HG03521 (cell line): ENCODE results near the gene CAPN12.

ENCODE experiments used
- ATAC-seq: cut with Tn5 transposase; IDR thresholded peaks from one replicate; pipeline ENCODE4 v1.9.1; 2021; ENCODE audit warnings: mild to moderate bottlenecking, moderate library complexity; ENCODE audit not compliant: unreplicated experiment

The CAPN12 gene

GRCh38 chr19:38727306-38727867 lies 16.9 kb downstream of the CAPN12 start:
- ATAC-seq, result no peak

- ATAC-seq, result no peak
Observed at GRCh38 chr19:38726761-38727301, 17.4 kb downstream of the CAPN12 start.

- ATAC-seq, result no peak
Observed at GRCh38 chr19:38726284-38726673, 18.0 kb downstream of the CAPN12 start.

GRCh38 chr19:38725469-38726283 lies 18.6 kb downstream of the CAPN12 start:
- ATAC-seq, result no peak

GRCh38 chr19:38723990-38724854 lies 20.1 kb downstream of the CAPN12 start:
- no peak for ATAC-seq

GRCh38 chr19:38723606-38723965 lies 20.7 kb downstream of the CAPN12 start:
- ATAC-seq, result no peak

- ATAC-seq, result no peak
Observed at GRCh38 chr19:38722947-38723605, 21.2 kb downstream of the CAPN12 start.

- ATAC-seq, result no peak
Observed at GRCh38 chr19:38721979-38722773, 22.1 kb downstream of the CAPN12 start.

GRCh38 chr19:38721496-38721895 lies 22.8 kb downstream of the CAPN12 start:
- ATAC-seq, result no peak

- no peak for ATAC-seq
Observed at GRCh38 chr19:38720559-38721236, 23.6 kb downstream of the CAPN12 start.

- ATAC-seq, result no peak
Observed at GRCh38 chr19:38719761-38720558, 24.3 kb downstream of the CAPN12 start.

- no peak for ATAC-seq
Observed at GRCh38 chr19:38718747-38719543, 25.3 kb downstream of the CAPN12 start.

GRCh38 chr19:38717855-38718254 lies 26.4 kb downstream of the CAPN12 start:
- no peak for ATAC-seq

- no peak for ATAC-seq
Observed at GRCh38 chr19:38717051-38717450, 27.2 kb downstream of the CAPN12 start.

- no peak for ATAC-seq
Observed at GRCh38 chr19:38715555-38715954, 28.7 kb downstream of the CAPN12 start.

- no peak for ATAC-seq
Observed at GRCh38 chr19:38714354-38714778, 29.9 kb downstream of the CAPN12 start.

- no peak for ATAC-seq
Observed at GRCh38 chr19:38713865-38714264, 30.4 kb downstream of the CAPN12 start.

GRCh38 chr19:38713227-38713649 lies 31.0 kb downstream of the CAPN12 start:
- ATAC-seq, result no peak
